ENCODE measurements around the gene CDH12.

DNA sequence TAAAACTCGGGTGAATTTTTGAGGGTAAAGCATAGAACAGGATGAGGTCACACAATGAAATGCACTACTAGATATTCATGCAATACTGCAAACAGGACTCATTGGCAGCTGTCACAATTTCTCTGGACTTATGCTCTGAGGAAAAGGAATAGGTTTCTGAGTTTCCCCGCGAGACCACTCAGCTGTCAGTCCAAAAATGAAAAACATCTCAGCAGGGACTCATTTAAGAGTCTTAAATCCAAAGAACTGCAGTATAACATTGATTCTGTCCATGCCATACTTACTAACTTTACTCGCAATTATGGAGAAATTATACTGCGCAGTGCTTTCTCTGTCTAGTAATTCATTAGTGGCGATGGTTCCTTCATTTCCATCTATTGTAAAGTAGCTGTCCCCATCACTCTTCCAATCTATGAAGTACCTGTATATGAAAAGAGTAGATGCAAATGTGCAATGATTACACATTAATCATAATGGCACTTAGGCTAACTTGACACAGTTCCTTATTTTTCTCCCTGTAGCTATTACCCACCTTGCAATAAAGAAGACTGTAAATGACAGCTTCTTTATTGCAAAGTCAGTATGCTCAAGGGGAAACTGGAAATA is 1070.0 kb downstream of the CDH12 start:
- TF ChIP-seq CTCF (IDR thresholded peaks at IDR 0.05) = no peak
- TF ChIP-seq POLR2A (IDR thresholded peaks at IDR 0.05) = no peak
- no peak for TF ChIP-seq POLR2AphosphoS5 (IDR thresholded peaks at IDR 0.05)

Data from suprapubic skin (tissue), 4 donors.